Suprapubic skin (tissue), 3 donors: Measurements from ENCODE around the gene BANP.

Experiments
- POLR2A ChIP-seq, 2 donors: fragments of 450-650 bp; IDR thresholded peaks; one replicate each; pipeline ENCODE4 v1.6.1; 2017; ENCODE audit warnings: antibody characterized with exemption in 2 of 2, mild to moderate bottlenecking in 2 of 2, moderate library complexity in 2 of 2
- TF ChIP-seq, protein P1 (sequence below), 2 donors: fragments of 200-600 bp in 1 of 2; fragments of 450-650 bp in 1 of 2; sonication (generic) in 1 of 2; IDR thresholded peaks; one replicate each; pipeline ENCODE4 v1.5.1; 2016 to 2019; ENCODE audit warnings: antibody characterized with exemption in 2 of 2, mild to moderate bottlenecking in 1 of 2, moderate library complexity in 1 of 2

DNA sequence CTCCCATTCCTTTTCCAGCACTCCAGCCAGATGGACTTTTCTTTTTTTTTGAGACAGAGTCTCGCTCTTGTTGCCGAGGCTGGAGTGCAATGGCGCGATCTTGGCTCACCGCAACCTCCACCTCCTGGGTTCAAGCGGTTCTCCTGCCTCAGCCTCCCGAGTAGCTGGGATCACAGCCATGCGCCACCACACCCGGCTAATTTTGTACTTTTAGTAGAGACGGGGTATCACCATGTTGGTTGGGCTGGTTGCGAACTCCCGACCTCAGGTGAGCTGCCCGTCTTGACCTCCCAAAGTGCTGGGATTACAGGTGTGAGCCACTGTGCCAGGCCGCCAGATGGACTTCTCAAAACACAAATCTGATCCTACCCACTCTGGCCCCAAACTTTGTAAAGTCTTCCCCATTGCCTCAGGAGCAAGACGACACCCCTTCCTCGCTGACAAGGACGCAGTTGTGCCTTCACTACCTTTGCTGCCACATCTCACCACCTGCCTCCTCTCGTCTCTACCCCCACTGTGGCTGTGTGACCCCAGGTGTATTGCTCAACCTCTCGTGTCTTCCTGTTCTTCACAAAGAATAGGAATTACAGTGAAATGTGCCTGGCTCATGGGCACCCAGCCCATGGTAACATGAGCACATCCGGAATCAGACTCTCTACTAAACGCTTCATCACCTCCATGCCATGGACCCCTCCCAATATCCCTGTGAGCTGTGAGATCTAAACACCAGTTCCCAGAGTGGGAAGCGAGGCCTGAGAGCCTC lies 3.7 kb upstream of the BANP start:
- no peak for TF ChIP-seq POLR2A (IDR thresholded peaks at IDR 0.05)
- TF ChIP-seq, protein P1, sequence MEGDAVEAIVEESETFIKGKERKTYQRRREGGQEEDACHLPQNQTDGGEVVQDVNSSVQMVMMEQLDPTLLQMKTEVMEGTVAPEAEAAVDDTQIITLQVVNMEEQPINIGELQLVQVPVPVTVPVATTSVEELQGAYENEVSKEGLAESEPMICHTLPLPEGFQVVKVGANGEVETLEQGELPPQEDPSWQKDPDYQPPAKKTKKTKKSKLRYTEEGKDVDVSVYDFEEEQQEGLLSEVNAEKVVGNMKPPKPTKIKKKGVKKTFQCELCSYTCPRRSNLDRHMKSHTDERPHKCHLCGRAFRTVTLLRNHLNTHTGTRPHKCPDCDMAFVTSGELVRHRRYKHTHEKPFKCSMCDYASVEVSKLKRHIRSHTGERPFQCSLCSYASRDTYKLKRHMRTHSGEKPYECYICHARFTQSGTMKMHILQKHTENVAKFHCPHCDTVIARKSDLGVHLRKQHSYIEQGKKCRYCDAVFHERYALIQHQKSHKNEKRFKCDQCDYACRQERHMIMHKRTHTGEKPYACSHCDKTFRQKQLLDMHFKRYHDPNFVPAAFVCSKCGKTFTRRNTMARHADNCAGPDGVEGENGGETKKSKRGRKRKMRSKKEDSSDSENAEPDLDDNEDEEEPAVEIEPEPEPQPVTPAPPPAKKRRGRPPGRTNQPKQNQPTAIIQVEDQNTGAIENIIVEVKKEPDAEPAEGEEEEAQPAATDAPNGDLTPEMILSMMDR (IDR thresholded peaks at IDR 0.05) = no peak
